GM12872 (cell line): ENCODE data around the gene TTYH2.

Experiments
- CTCF ChIP-seq: IDR thresholded peaks from 3 replicates; pipeline ENCODE4 v1.5.1; 2011; ENCODE audit warnings: low read depth, mild to moderate bottlenecking, low read length, moderate library complexity; ENCODE audit not compliant: insufficient read depth

TTYH2 gene

GRCh38 chr17:74299226-74300009 lies 86.0 kb downstream of the TTYH2 start:
- no peak for TF ChIP-seq CTCF

GRCh38 chr17:74303305-74303704 lies 89.9 kb downstream of the TTYH2 start:
- TF ChIP-seq CTCF, result no peak

- no peak for TF ChIP-seq CTCF
These were observed 90.8 kb downstream of the TTYH2 start for GRCh38 chr17:74304184-74304583.

- TF ChIP-seq CTCF, result no peak
These were observed 92.7 kb downstream of the TTYH2 start for GRCh38 chr17:74305865-74306654.

- no peak for TF ChIP-seq CTCF
These were observed 94.8 kb downstream of the TTYH2 start for GRCh38 chr17:74307984-74308773.

GRCh38 chr17:74309902-74310301 lies 96.5 kb downstream of the TTYH2 start:
- TF ChIP-seq CTCF, result no peak
